ENCODE results near the gene ITGA1.

DNA sequence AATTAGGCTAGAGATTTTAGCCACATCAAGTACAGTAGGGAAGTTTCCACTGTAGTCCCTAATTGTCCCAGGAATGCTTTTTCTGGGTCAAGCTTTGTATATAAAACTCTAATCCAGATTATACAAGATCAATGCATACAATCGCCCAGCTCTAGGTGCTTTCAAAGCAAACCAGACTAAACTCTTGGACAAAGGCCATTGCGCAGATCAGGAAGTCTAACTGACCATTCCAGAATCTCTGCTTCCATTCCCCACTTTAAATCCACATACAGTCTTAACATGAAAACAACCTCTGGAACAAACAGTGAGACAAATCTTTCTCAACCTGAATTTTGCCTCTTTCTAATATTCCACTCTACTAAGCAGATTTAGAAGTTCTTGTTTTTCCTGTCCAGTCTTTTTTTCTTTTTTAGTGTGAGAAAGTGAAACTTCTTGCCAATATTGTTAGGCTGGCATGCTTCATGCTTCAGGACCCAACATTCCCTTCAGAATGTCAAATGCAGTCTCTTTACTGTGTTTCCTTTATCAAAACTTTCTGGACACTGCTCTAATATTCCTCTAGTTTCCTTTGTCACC, 76.1 kb downstream of the ITGA1 start:
- no peak for TF ChIP-seq POLR2A (IDR thresholded peaks at IDR 0.05)
- TF ChIP-seq, protein P1, sequence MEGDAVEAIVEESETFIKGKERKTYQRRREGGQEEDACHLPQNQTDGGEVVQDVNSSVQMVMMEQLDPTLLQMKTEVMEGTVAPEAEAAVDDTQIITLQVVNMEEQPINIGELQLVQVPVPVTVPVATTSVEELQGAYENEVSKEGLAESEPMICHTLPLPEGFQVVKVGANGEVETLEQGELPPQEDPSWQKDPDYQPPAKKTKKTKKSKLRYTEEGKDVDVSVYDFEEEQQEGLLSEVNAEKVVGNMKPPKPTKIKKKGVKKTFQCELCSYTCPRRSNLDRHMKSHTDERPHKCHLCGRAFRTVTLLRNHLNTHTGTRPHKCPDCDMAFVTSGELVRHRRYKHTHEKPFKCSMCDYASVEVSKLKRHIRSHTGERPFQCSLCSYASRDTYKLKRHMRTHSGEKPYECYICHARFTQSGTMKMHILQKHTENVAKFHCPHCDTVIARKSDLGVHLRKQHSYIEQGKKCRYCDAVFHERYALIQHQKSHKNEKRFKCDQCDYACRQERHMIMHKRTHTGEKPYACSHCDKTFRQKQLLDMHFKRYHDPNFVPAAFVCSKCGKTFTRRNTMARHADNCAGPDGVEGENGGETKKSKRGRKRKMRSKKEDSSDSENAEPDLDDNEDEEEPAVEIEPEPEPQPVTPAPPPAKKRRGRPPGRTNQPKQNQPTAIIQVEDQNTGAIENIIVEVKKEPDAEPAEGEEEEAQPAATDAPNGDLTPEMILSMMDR (IDR thresholded peaks at IDR 0.05 in 4 of 5, conservative IDR thresholded peaks at IDR 0.05 in 1 of 5), result no peak
